HG03565 (cell line): ENCODE data around the gene MARK4.
"Not testable (repeated sequence)": the region's sequence is repeated elsewhere in the genome, so short reads cannot be mapped to it uniquely, and the experiment has no call there.

Experiments
- ATAC-seq: cut with Tn5 transposase; IDR thresholded peaks from one replicate; pipeline ENCODE4 v1.9.1; 2021; ENCODE audit warnings: mild to moderate bottlenecking, moderate library complexity; ENCODE audit not compliant: unreplicated experiment

The MARK4 gene

GRCh38 chr19:45243144-45243732, 7.8 kb upstream of the MARK4 start:
- no peak for ATAC-seq

- ATAC-seq: no peak
Measured at GRCh38 chr19:45244133-45244794, 6.8 kb upstream of the MARK4 start.

GRCh38 chr19:45245334-45245787, 5.7 kb upstream of the MARK4 start, which contains the start of gene EXOC3L2:
TSS of gene EXOC3L2 (minus strand) at chr19:45245407. CDS start at chr19:45239045, 6,362 bp downstream.
- ATAC-seq: no peak

- ATAC-seq: no peak
Measured at GRCh38 chr19:45245826-45246225, 5.2 kb upstream of the MARK4 start.

- ATAC-seq: no peak
Measured at GRCh38 chr19:45247136-45247535, 3.9 kb upstream of the MARK4 start.

GRCh38 chr19:45249261-45250033, 1.6 kb upstream of the MARK4 start:
- no peak for ATAC-seq

- no peak for ATAC-seq
Measured at GRCh38 chr19:45250216-45250831, 747 bp upstream of the MARK4 start.

- ATAC-seq: no peak
Measured at GRCh38 chr19:45251452-45252354, 632 bp downstream of the MARK4 start.

- ATAC-seq: no peak
Measured at GRCh38 chr19:45253396-45254027, 2.4 kb downstream of the MARK4 start.

GRCh38 chr19:45254044-45254531, 3.0 kb downstream of the MARK4 start:
- no peak for ATAC-seq

GRCh38 chr19:45255611-45256157, 4.6 kb downstream of the MARK4 start:
- no peak for ATAC-seq

- ATAC-seq: no peak
Measured at GRCh38 chr19:45256836-45257235, 5.8 kb downstream of the MARK4 start.

- ATAC-seq: no peak
Measured at GRCh38 chr19:45258862-45259261, 7.8 kb downstream of the MARK4 start.

GRCh38 chr19:45262570-45262969, 11.5 kb downstream of the MARK4 start:
- no peak for ATAC-seq

GRCh38 chr19:45263013-45263412, 11.9 kb downstream of the MARK4 start:
- ATAC-seq: no peak

GRCh38 chr19:45264781-45265317, 13.8 kb downstream of the MARK4 start:
- no peak for ATAC-seq

GRCh38 chr19:45265375-45265774, 14.3 kb downstream of the MARK4 start:
- ATAC-seq: no peak

GRCh38 chr19:45267296-45267695, 16.2 kb downstream of the MARK4 start:
- ATAC-seq: no peak

GRCh38 chr19:45269939-45270338, 18.9 kb downstream of the MARK4 start:
- ATAC-seq: not testable (repeated sequence)
